Stimulated activated CD4-positive, alpha-beta T cell treated with anti-CD3 and anti-CD28 coated beads, Interleukin-1b, Interleukin-23, amount 100 ng/mL, for 48 hours (primary cell): ENCODE data around the gene ITPK1.
"Not testable (repeated sequence)": the region's sequence is repeated elsewhere in the genome, so short reads cannot be mapped to it uniquely, and the experiment has no call there.

ENCODE experiments used
- DNase-seq: peaks from one replicate; pipeline ENCODE4 v3.0.0-alpha.2; 2020

The ITPK1 gene

GRCh38 chr14:93082576-93083001 is 33.1 kb downstream of the ITPK1 start:
- DNase-seq = no peak

- DNase-seq = no peak
Observed at GRCh38 chr14:93081876-93082570, 33.7 kb downstream of the ITPK1 start.

DNA sequence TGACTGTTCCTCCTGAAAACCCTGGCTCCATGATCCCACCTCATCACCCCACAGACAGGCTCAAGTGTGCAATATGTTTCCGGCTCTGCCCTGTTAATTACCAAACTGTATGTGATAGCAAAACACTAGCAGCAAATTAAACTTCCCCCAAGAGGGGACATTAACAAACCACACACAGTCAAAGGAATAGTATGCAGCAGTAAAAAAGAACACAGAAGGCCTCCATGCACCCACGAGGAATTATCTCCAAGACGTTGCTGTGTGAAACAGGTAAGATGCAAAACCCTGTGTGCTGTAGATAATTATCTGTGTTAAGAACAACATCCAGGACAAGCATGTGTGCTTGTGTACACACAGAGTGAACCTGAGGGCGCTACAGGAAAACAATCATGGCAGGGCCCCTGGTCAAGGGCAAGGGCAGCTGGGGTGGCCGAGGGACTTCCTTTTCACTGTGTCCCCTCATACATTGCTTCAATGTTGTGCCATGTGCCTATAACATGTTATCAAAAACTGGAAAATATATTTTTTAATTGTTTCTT is 35.8 kb downstream of the ITPK1 start:
- no peak for DNase-seq

DNA sequence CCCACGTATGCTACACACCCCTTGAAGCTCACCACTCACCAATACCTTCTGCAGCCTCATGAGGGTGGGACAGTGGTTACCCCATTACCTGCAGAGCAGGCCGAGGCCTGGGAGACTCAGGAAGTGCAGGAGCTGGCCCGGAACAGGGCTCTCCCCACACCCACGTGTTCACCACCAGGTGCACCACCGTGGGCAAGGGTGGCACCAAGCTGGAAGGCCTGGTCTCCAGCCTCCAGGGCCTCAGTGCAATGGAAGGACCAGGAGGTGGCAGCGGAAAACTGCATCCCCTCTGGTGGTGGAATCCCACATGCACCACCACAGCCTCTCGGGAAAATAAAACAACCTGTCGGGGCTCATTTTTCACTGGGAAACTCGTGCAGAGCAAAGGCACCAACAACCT is 36.4 kb downstream of the ITPK1 start:
- DNase-seq = no peak

- DNase-seq = no peak
Observed at GRCh38 chr14:93078870-93079269, 36.9 kb downstream of the ITPK1 start.

DNA sequence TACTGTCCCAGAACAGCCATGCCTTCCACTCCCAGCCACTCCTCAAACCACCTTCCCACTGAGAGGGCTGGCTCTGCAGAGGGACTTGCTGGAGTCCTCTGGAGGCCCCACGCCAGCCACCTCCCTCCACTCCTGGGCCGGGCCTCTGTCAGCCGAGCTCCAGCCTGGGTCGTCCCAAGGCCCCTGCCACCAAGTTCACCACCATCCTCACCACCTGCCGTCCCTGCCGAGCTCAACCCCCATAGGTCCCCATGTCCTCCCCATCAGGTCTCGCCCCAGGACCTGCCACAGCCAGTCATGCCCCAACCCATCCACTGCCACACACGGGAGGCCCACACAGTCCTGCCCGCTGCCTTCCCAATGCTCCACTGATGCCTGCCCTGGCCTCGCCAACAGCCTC is 39.0 kb downstream of the ITPK1 start:
- no peak for DNase-seq

- no peak for DNase-seq
Observed at GRCh38 chr14:93075891-93076290, 39.8 kb downstream of the ITPK1 start.

DNA sequence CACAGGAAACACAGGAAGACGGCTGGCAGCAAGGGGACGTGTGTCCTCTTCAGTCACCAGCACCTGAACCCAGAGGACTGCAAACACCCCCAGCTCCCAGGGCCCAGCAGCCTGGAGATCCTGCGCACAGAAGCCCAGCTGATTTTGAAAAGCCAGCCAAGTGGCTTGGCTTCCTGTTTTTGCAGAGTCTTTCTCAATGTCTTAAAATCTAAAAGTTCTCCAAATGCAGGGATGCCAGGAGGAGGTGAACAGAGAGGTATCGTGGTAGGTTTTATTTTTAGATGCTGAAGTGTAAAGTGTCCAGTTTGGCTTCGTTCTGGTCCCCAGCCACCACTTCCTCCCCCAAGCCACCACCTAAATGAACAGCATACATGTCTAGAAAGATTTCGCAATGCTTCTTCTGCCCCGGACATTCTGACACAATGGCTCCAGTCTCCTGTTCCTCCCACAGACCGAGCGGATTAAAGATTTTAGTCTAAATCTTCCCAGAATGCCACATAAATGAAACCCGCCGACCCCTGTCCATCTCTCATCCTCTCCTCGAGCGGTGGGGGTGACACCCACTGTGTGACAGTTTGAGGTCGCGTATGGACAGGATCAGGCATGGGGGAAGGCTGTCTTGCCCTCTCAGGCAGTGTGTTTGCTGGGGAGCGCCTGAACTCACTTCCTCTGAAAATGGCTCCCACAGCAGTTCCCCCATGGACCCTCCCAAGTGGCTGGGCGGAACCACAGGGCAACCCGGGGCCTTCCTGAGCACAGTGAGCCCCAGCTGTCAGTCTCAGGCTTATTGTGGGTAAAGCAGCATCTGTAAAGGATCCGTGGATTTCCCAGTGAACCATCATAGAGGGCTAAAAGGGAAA is 41.6 kb downstream of the ITPK1 start:
- DNase-seq = no peak

DNA sequence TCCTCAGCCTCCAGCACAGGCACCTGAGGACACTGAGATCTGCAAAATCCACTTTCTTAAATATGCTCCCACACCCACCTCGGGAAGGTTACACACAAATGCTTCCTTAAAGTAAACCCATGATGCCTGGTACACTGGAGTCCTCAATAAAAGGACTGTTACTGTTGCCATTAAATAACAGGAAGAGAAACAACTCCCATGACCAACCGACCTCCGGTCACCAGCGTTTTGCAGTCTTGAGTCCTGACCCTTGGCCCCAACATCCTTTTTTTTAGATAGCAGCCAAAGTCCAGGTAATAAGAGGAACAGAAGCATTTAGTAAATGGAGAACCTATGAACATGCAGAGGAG is 42.4 kb downstream of the ITPK1 start:
- no peak for DNase-seq

DNA sequence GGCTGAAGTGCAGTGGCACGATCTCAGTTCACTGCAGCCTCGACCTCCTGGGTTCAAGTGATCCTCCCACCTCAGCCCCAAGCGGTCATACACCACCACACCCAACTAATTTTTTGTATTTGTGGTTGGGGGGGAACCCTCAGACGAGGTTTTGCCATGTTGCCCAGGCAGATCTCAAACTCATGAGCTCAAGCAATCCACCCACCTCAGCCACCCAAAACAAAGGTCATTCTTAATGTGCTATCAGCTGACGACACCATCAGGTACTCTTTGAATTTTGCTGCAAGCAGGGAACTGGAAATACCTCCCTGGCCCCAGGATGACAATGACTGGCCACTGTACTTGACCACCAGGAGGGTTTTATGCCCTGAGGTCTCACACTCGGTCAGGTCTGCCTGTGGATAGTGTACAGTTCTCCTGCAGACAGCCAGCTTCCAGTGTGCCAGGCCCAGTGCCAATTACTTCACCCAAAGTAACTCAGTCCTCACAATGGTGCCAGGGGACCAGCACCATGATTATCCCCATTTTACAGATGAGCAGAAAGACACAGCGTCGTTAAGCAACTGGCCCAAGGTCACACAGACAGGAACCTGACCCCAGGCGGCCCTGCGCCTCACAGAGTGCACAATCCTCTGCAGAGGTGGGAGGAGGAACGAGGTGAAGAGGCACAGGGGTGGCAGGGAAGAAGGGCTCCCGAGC is 42.9 kb downstream of the ITPK1 start:
- no peak for DNase-seq

- DNase-seq = no peak
Observed at GRCh38 chr14:93068711-93069110, 47.0 kb downstream of the ITPK1 start.

DNA sequence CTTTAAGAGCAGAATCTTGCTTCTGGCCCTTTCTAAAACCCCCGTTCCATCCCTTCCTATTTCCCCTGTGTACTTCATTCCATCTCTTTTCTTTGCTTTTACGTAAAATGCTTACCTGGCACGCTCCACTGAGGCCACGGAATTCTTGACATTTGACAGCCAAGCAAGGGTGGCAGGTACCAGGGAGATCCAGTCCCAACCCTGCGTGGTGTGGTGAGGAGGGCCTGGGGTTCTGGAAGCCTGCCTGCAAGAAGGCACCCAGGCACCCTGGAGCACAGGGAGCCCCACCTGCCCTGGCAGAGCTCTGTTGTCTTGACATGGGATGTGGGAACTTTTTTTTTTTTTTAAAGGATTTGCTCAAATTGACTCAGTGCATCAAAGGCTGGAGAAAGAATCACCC is 48.6 kb downstream of the ITPK1 start:
- no peak for DNase-seq

- DNase-seq = no peak
Observed at GRCh38 chr14:93065272-93065730, 50.4 kb downstream of the ITPK1 start.

DNA sequence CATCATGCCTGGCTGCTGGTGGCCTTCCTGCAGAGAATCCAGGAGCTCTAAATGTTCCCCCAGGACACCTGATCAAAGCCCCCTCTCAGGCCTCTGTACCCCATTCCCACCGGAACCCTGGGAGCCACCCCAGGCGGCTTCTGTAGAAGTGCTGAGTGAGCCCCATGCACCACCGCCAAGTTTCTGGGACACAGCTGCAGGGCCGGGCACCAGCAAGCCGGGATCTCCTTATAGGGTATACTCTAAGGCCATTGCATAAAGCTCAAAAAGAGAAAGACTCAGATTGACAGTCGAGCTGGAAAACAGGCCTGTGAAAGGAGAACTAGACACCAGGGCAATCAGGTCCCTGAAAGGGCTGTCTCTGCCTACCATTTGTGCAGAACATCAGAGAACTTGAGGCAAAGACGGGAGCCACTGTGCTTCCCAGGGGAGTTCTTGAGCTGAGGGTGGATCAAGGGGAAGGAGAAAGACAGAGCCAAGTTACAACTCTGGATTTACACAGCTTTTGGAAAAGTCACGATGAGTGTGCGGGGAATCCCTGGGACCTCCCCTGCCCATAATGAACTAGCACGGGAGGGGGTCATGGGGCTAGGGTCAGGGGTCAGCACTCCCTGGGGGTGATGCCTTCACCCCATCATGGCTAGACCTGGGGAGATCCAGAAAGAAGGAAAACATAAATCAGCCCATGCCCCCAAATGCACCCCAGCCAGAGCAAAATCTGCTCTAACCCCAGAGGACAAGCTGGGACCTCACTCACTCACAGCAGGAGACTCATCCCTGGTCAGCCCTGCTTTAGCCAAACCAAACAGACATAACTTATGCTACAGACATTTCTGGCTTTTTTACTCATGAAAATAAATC is 51.1 kb downstream of the ITPK1 start:
- no peak for DNase-seq

DNA sequence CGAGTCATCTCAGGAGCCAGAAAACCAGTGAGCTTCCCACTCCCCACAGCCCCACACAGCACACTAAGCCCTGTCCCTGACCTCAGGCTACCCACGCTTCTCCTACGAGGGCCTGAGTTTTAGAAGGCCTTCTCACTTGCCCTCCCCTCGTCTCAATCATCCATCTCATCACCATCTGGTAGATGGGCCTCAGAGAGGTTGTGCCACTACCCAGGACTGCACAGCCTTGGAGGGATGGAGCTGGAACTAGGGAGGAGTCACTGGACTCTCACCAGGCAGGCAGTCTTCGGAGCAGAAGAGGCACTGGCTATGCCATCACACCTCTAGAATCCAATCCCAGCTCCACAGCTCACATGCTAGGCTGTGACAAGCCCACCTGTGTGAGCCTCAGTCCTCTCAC is 52.3 kb downstream of the ITPK1 start:
- DNase-seq = no peak

GRCh38 chr14:93062890-93063289 is 52.8 kb downstream of the ITPK1 start:
- DNase-seq = no peak

DNA sequence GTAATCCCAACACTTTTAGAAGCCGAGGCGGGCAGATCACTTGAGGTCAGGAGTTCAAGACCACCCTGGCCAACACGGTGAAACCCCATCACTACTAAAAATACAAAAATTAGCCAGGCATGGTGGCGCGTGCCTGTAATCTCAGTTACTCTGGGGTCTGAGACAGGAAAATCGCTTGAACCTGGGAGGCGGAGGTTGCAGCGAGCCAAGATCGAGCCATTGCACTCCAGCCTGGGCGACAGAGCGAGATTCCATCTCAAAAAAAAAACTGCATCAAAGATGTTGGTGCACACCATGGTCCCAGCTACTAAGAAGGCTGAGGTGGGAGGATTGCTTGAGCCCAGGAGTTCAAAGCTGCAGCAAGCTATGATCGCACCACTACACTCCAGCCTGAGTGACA is 53.7 kb downstream of the ITPK1 start:
- not testable (repeated sequence) for DNase-seq

DNA sequence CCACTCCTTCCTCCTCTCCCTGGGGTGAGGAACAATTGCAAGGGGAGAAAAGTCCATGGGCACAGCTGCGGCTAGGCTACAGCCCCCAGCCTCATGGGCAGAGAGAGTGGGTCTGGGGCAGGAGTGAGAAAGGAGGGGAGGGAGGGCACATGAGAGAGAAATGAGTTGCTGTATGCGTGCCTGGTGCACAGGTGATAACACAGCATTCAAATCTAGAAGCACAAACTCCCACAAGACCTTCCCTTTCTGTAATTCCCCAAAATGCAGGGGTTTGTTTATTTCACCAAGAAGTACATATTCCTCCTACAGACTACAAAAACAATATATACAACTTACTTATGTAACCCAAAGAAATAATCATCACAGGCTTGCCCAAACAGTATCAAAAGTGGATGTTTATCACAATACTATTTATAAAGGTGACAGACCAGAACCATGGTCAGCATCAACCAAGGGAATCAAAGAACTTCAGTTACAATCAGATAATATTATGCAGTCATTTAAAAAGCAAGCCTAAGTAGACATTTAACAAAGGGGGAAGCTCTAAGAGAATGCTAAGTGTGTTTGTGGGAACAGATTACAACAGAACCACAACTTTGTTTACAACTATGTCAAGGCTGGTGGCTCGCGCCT is 54.2 kb downstream of the ITPK1 start:
- DNase-seq = no peak

DNA sequence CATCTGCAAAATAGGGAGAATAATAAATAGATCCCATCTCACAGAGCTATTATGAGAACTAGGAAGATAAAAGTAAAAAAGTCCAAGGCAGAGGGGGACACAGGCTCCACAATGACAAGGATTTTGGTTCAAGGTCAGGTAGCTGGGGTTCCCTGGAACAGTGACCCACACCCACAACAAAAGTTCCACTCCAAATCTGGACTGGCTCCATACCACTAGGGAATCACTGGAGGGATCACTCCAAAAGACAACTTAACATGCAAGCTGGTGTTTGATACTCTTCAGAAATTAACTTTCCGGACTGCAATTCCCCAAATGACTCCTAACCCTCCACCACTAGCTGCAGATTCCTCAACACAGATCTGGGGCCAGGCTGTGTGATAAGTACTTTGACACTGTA is 54.9 kb downstream of the ITPK1 start:
- DNase-seq = no peak

DNA sequence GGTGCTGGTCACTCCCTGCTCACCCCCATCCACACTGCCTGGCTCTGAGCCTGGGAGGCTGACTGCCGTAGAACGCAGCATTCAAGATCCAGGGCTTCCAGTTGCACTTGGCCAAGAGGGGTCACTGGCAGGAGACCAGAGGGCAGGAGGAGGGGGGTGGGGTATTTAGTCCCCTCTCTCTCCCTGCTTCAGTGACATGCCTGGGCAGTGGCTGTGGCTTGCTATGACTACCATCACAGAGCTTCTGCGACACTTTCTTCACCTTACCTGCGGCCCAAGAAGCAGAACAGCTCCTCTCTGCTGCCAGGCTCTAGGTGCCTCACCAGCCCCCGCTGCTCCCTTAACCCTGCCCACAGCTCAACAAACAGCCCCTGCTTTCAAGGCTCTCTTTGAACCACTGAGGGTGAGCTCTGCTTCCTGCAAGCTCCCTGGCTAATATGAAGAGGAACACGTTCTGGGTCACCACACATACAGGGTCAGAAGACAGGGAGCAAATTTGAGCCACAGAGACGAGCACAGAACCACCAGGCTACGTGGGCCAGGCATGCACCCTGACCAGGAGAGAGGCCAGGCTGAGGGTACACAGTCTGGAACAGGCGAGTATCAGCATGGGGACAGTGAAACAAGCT is 55.7 kb downstream of the ITPK1 start:
- DNase-seq = no peak

DNA sequence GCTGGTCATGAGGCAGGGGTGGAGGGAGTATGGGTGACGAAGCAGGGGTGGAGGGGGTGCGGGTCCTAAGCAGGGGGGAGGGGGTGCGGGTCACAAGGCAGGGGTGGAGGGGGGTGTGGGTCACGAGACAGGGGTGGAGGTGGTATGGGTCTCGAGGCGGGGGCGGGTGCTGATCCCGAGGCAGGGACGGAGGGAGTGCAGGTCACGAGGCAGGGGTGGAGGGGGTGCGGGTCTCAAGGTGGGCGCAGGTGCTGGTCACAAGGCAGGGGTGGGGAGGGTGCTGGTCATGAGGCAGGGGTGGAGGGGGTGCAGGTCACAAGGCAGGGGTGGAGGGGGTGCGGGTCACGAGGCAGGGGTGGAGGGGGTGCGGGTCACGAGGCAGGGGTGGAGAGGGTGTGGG is 56.5 kb downstream of the ITPK1 start:
- no peak for DNase-seq
